HG03354 (cell line): ENCODE measurements around the gene STRN.
"Not testable (repeated sequence)": the region's sequence is repeated elsewhere in the genome, so short reads cannot be mapped to it uniquely, and the experiment has no call there.

Experiments
- ATAC-seq: cut with Tn5 transposase; IDR thresholded peaks from one replicate; pipeline ENCODE4 v1.9.1; 2021; ENCODE audit warnings: mild to moderate bottlenecking; ENCODE audit not compliant: unreplicated experiment, poor library complexity, severe bottlenecking

The STRN gene

GRCh38 chr2:36919041-36919837, 47.1 kb downstream of the STRN start:
- ATAC-seq, result no peak

GRCh38 chr2:36918307-36918706, 48.0 kb downstream of the STRN start:
- ATAC-seq, result no peak

GRCh38 chr2:36915627-36916026, 50.7 kb downstream of the STRN start:
- ATAC-seq, result no peak

GRCh38 chr2:36912695-36913094, 53.6 kb downstream of the STRN start:
- ATAC-seq, result no peak

GRCh38 chr2:36911012-36911411, 55.3 kb downstream of the STRN start:
- ATAC-seq, result no peak

GRCh38 chr2:36906277-36906676, 60.1 kb downstream of the STRN start:
- ATAC-seq, result no peak

GRCh38 chr2:36904636-36905035, 61.7 kb downstream of the STRN start:
- no peak for ATAC-seq

- ATAC-seq, result no peak
Measured at GRCh38 chr2:36902385-36903120, 63.8 kb downstream of the STRN start.

GRCh38 chr2:36892805-36893204, 73.5 kb downstream of the STRN start:
- ATAC-seq, result no peak

- no peak for ATAC-seq
Measured at GRCh38 chr2:36889795-36890194, 76.5 kb downstream of the STRN start.

- ATAC-seq, result not testable (repeated sequence)
Measured at GRCh38 chr2:36887095-36887494, 79.2 kb downstream of the STRN start.

- no peak for ATAC-seq
Measured at GRCh38 chr2:36886664-36887063, 79.7 kb downstream of the STRN start.

- ATAC-seq, result no peak
Measured at GRCh38 chr2:36885605-36886004, 80.7 kb downstream of the STRN start.

- no peak for ATAC-seq
Measured at GRCh38 chr2:36882532-36882931, 83.8 kb downstream of the STRN start.

GRCh38 chr2:36881816-36882215, 84.5 kb downstream of the STRN start:
- ATAC-seq, result no peak

GRCh38 chr2:36878429-36878828, 87.9 kb downstream of the STRN start:
- no peak for ATAC-seq

GRCh38 chr2:36871068-36871707, 95.1 kb downstream of the STRN start:
- no peak for ATAC-seq

GRCh38 chr2:36869606-36870005, 96.7 kb downstream of the STRN start:
- no peak for ATAC-seq

GRCh38 chr2:36861896-36862295, 104.4 kb downstream of the STRN start:
- ATAC-seq, result no peak

GRCh38 chr2:36859366-36859792, 107.0 kb downstream of the STRN start:
- peak; percentile 15 for ATAC-seq
